RWPE1 (cell line): Measurements from ENCODE around the gene NLGN1.

Experiments
- CTCF ChIA-PET: fragments of 350-600 bp; sonication (Branson Sonifier 250); formaldehyde crosslinking; extraction: SDS; loops from one replicate; lab custom pipeline; 2021; lab: Yijun Ruan, JAX
- POLR2A ChIA-PET: fragments of 400-600 bp; formaldehyde crosslinking; extraction: SDS; loops from one replicate; lab custom pipeline; 2020; ENCODE audit warnings: antibody characterized with exemption; ENCODE audit not compliant: low non-redundant PET; lab: Yijun Ruan, JAX
- DNase-seq: peaks from one replicate; pipeline ENCODE4 v3.0.0; 2012; ENCODE audit warnings: low spot score
- H3K27ac ChIP-seq: fragments of 450-650 bp; 2 replicates; pipeline ENCODE4 v1.5.1; 2017
- TF ChIP-seq, protein P1 (sequence below): fragments of 450-650 bp; conservative IDR thresholded peaks from 2 replicates; pipeline ENCODE4 v1.5.1; 2017; ENCODE audit warnings: low read depth, mild to moderate bottlenecking

The NLGN1 gene

DNA sequence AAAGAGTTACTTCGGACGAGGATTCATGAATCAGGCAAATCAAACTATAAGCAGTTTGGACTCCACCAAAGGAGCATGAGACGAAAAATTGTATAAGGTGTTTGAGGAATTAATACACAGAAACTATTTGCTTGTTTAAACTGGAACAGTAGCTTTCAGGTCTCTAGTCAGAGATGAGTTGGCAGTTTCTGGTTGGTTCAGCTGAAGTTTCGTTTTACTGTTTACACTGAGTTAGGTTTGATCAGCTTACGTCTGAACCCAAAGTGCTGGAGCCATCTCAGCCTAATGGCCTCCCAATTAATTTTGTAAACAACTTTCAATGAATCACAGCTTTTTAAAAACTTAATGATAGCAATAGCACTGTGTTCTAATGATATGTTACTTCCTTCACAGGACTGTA lies 703.7 kb downstream of the NLGN1 start:
- DNase-seq, result no peak
- TF ChIP-seq, protein P1, sequence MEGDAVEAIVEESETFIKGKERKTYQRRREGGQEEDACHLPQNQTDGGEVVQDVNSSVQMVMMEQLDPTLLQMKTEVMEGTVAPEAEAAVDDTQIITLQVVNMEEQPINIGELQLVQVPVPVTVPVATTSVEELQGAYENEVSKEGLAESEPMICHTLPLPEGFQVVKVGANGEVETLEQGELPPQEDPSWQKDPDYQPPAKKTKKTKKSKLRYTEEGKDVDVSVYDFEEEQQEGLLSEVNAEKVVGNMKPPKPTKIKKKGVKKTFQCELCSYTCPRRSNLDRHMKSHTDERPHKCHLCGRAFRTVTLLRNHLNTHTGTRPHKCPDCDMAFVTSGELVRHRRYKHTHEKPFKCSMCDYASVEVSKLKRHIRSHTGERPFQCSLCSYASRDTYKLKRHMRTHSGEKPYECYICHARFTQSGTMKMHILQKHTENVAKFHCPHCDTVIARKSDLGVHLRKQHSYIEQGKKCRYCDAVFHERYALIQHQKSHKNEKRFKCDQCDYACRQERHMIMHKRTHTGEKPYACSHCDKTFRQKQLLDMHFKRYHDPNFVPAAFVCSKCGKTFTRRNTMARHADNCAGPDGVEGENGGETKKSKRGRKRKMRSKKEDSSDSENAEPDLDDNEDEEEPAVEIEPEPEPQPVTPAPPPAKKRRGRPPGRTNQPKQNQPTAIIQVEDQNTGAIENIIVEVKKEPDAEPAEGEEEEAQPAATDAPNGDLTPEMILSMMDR, result no peak
- H3K27ac ChIP-seq, result no peak overlapping the region
- POLR2A ChIA-PET, result no interaction called here
- CTCF ChIA-PET, result no interaction called here

DNA sequence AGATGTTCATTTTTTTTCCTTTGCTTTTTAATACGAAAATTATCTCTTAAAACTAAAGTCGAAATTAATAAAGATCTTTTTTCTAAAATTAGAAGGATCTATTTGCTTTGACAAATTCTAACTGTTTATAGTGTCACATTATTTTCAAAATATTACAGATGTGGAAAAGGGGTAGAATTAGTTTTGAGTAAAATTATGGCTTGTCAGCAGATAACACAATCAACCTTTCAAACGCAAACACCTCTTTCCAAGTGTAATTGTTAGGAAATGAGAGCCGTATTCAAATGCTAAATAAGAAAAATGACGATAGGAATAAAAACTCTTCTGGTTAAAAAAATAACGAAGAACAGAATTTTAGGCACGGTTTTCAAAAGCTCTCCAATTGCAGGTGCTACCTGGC lies 704.7 kb downstream of the NLGN1 start:
- no peak for DNase-seq
- CTCF ChIA-PET, result interaction anchor here (0.6 kb wide), 1 partner anchor 407 kb away, joined by 3 read pairs; no protein-coding TSS in a partner anchor
- POLR2A ChIA-PET, result no interaction called here
- TF ChIP-seq, protein P1, result no peak
- H3K27ac ChIP-seq, result no peak overlapping the region

- CTCF ChIA-PET, result interaction anchor here (0.6 kb wide), 1 partner anchor 408 kb away, joined by 3 read pairs; no protein-coding TSS in a partner anchor
- H3K27ac ChIP-seq, result no peak overlapping the region
- TF ChIP-seq, protein P1, result no peak
These were observed 705.3 kb downstream of the NLGN1 start for GRCh38 chr3:174102866-174103265.

DNA sequence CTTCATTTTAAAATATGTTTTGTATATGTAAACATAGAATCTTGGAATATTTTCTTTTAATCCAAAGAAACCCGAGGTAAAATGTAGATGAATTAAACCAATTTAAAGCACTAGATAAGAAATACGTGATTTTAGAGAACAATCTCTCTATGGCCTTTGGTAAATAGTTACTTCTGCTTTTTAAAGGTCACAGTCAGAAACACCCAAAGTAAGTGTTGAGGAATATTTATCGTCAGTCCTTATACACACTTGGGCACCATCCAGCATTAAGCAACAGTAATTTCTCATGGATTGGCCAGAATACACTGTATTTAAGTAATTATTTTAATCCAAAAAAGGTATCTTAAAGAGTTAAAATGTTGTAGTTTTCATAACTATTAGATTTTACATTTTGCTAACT lies 713.2 kb downstream of the NLGN1 start:
- ChIA-PET CTCF (no interaction called here), POLR2A (no interaction called here)
- H3K27ac ChIP-seq, result no peak overlapping the region
- DNase-seq, result no peak
- TF ChIP-seq, protein P1, result no peak

More at GRCh38 chr3:174102866-174103265, 705.3 kb downstream of the NLGN1 start:
- DNase-seq, result no peak
- POLR2A ChIA-PET, result no interaction called here

- TF ChIP-seq, protein P1, result no peak
- DNase-seq, result no peak
- no peak overlapping the region for H3K27ac ChIP-seq
- ChIA-PET POLR2A (no interaction called here), CTCF (no interaction called here)
These were observed 714.2 kb downstream of the NLGN1 start for GRCh38 chr3:174111776-174112175.

GRCh38 chr3:174116421-174116820 lies 718.9 kb downstream of the NLGN1 start:
- CTCF ChIA-PET, result no interaction called here
- no peak overlapping the region for H3K27ac ChIP-seq
- no peak for DNase-seq
- POLR2A ChIA-PET, result no interaction called here
- TF ChIP-seq, protein P1, result no peak

DNA sequence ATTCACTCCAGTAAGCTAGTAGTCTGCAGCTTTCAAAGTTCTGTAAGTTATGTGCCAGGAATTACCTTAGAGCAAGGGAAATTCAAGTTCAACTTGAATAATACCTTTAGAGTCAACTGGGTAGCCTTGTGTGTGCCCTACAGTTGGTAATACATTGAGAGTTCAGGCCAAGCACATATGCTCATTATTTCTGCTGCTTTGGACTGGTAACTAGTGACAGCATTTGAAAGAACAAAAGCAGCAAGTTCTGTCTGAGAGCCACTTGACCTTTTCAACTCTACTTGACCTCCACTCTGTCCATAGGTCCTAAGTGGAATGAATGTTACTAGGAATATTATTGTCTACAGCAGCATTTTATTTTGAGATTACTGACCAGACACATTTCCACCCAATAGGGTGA lies 723.5 kb downstream of the NLGN1 start:
- POLR2A ChIA-PET, result no interaction called here
- TF ChIP-seq, protein P1, result no peak
- CTCF ChIA-PET, result no interaction called here
- DNase-seq, result no peak
- H3K27ac ChIP-seq, result no peak overlapping the region
